Hepatocyte (in vitro differentiated cells): ENCODE results near the gene SEC63.

Source experiments
- EZH2 ChIP-seq: fragments of 200-600 bp; sonication (generic); IDR thresholded peaks from 2 replicates; pipeline ENCODE4 v1.6.1; 2016; ENCODE audit warnings: antibody characterized with exemption, mild to moderate bottlenecking, borderline replicate concordance
- TF ChIP-seq, protein P1 (sequence below): fragments of 200-600 bp; sonication (generic); IDR thresholded peaks from 2 replicates; pipeline ENCODE4 v1.5.1; 2016; ENCODE audit warnings: antibody characterized with exemption, mild to moderate bottlenecking; ENCODE audit not compliant: poor library complexity

DNA sequence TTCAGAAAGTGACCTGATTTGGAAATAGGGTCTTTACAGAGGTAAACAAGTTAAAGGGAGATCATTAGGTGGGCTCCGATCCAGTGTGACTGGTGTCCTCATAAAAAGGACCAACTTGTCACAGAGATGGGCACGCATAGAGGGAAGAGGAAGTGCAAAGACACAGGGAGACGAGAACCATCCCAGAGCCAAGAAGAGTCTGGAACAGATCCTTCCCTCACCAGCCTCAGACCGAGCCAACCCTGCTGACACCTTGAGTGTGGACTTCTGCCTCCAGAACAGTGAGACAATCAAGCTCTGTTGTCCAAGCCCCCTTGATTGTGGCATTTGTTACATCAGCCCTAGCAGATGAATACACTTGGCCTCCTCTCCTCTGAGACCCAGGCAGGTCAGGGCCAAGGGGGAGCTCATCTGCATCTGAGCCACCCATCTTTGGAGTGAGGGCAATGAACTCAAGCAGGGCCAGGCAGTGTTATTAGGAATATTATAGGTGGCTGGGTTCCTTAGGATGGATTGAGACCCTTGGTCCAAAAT lies 111.7 kb downstream of the SEC63 start:
- TF ChIP-seq EZH2 = no peak
- TF ChIP-seq, protein P1, sequence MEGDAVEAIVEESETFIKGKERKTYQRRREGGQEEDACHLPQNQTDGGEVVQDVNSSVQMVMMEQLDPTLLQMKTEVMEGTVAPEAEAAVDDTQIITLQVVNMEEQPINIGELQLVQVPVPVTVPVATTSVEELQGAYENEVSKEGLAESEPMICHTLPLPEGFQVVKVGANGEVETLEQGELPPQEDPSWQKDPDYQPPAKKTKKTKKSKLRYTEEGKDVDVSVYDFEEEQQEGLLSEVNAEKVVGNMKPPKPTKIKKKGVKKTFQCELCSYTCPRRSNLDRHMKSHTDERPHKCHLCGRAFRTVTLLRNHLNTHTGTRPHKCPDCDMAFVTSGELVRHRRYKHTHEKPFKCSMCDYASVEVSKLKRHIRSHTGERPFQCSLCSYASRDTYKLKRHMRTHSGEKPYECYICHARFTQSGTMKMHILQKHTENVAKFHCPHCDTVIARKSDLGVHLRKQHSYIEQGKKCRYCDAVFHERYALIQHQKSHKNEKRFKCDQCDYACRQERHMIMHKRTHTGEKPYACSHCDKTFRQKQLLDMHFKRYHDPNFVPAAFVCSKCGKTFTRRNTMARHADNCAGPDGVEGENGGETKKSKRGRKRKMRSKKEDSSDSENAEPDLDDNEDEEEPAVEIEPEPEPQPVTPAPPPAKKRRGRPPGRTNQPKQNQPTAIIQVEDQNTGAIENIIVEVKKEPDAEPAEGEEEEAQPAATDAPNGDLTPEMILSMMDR = no peak
